H1 (cell line): ENCODE data around the gene CASK. TPM values are rescaled to one million over a fixed set of nuclear protein-coding genes. Genes with fewer than 3 reads are reported as not detected.

Experiments
- CTCF ChIA-PET: fragments of 300-600 bp; sonication (Branson Sonifier 250); formaldehyde crosslinking; loops from one replicate; lab custom pipeline; 2021; ENCODE audit not compliant: partially characterized antibody; lab: Charles Lee
- POLR2A ChIA-PET: fragments of 300-600 bp; sonication (Branson Sonifier 250); formaldehyde crosslinking; loops from one replicate; lab custom pipeline; 2021; ENCODE audit warnings: inconsistent platforms; ENCODE audit not compliant: partially characterized antibody; lab: Charles Lee
- DNase-seq, 2 experiments: peaks; one replicate each; pipeline versions ENCODE4 v3.0.0 to v3.0.0-alpha.2; 2010 to 2022; ENCODE audit warnings: low spot score in 2 of 2, low read depth in 1 of 2, mixed read lengths in 1 of 2
- FAIRE-seq: peaks from 2 replicates; lab custom pipeline; 2011; peaks lifted over from hg19 to GRCh38; lab: Jason Lieb, UNC
- H2AFZ ChIP-seq: 2 replicates; pipeline ENCODE4 v1.8.1; 2012; ENCODE audit warnings: low read length, inconsistent platforms
- H2AK5ac ChIP-seq: 2 replicates; pipeline ENCODE4 v1.6.1; 2013; ENCODE audit warnings: low read depth, low read length
- H2BK120ac ChIP-seq: replicated peaks from 2 replicates; pipeline ENCODE3; 2013; ENCODE audit warnings: low read depth, low read length, inconsistent platforms
- H2BK12ac ChIP-seq: 2 replicates; pipeline ENCODE4 v1.6.1; 2013; ENCODE audit warnings: low read depth, low read length
- H2BK15ac ChIP-seq: 2 replicates; pipeline ENCODE4 v1.6.1; 2013; ENCODE audit warnings: low read length
- H2BK20ac ChIP-seq: 2 replicates; pipeline ENCODE4 v1.6.1; 2013; ENCODE audit warnings: low read length
- H2BK5ac ChIP-seq: 2 replicates; pipeline ENCODE4 v1.6.1; 2013; ENCODE audit warnings: low read depth, low read length
- H3K14ac ChIP-seq: 2 replicates; pipeline ENCODE4 v1.6.1; 2013; ENCODE audit warnings: inconsistent platforms; ENCODE audit not compliant: insufficient read length
- H3K18ac ChIP-seq: 2 replicates; pipeline ENCODE4 v1.6.1; 2013; ENCODE audit warnings: low read length; ENCODE audit errors: extremely low read depth
- H3K23ac ChIP-seq: 2 replicates; pipeline ENCODE4 v1.6.1; 2013; ENCODE audit warnings: inconsistent platforms; ENCODE audit not compliant: insufficient read length
- H3K23me2 ChIP-seq: 2 replicates; pipeline ENCODE4 v1.6.1; 2013; ENCODE audit warnings: low read depth, low read length
- H3K27ac ChIP-seq: 2 replicates; pipeline ENCODE4 v1.6.1; 2011; ENCODE audit warnings: low read depth, low read length, inconsistent platforms
- H3K27me3 ChIP-seq, 4 experiments: replicated peaks in 1 of 4; 1 replicate in 1 of 4; 2 replicates in 3 of 4; pipeline versions ENCODE4 v1.6.1 to v1.8.1; 2011 to 2013; ENCODE audit warnings: low read length in 3 of 4, mild to moderate bottlenecking in 3 of 4, inconsistent platforms in 2 of 4, mixed read lengths in 2 of 4, moderate library complexity in 1 of 4; ENCODE audit not compliant: control insufficient read depth in 3 of 4, insufficient read depth in 3 of 4; ENCODE audit errors: extremely low read depth in 1 of 4
- H3K36me3 ChIP-seq, 4 experiments: 2 replicates each; pipeline versions ENCODE4 v1.6.1 to v1.8.1; 2011 to 2013; ENCODE audit warnings: mild to moderate bottlenecking in 4 of 4, low read length in 3 of 4, moderate library complexity in 2 of 4, control low read depth in 1 of 4, inconsistent platforms in 1 of 4; ENCODE audit not compliant: insufficient read depth in 4 of 4, control insufficient read depth in 2 of 4
- H3K4ac ChIP-seq: replicated peaks from 2 replicates; pipeline ENCODE3; 2013; ENCODE audit warnings: low read length, low read depth, mixed read lengths, inconsistent platforms; ENCODE audit not compliant: insufficient read length
- H3K4me1 ChIP-seq, 4 experiments: replicated peaks in 1 of 4; 1 replicate in 1 of 4; 2 replicates in 3 of 4; pipeline versions ENCODE4 v1.6.1 to v1.8.1; 2011 to 2013; ENCODE audit warnings: low read length in 3 of 4, inconsistent platforms in 2 of 4, mixed read lengths in 1 of 4; ENCODE audit not compliant: insufficient read depth in 4 of 4, control insufficient read depth in 3 of 4
- H3K4me2 ChIP-seq, 2 experiments: 2 replicates each; pipeline versions ENCODE4 v1.6.1 to v1.8.1; 2011 to 2013; ENCODE audit warnings: low read depth in 2 of 2, low read length in 2 of 2, control low read depth in 1 of 2, inconsistent platforms in 1 of 2, mild to moderate bottlenecking in 1 of 2; ENCODE audit not compliant: insufficient read depth in 1 of 2
- H3K4me3 ChIP-seq, 4 experiments: fragments of 200-600, 300-600 bp in 1 of 4; sonication (generic), shearing (Covaris generic), sonication (Bioruptor Twin) in 1 of 4; 2 replicates each; pipeline versions ENCODE4 v1.5.1 to v1.8.1; 2011 to 2016; ENCODE audit warnings: low read length in 4 of 4, low read depth in 3 of 4, control low read depth in 2 of 4, inconsistent platforms in 2 of 4, mild to moderate bottlenecking in 2 of 4, mixed read lengths in 1 of 4, moderate library complexity in 1 of 4; ENCODE audit not compliant: insufficient read depth in 2 of 4; ENCODE audit errors: extremely low read depth in 1 of 4
- H3K56ac ChIP-seq: replicated peaks from 2 replicates; pipeline ENCODE3; 2013; ENCODE audit warnings: low read depth, mild to moderate bottlenecking, mixed read lengths, low read length, inconsistent platforms; ENCODE audit not compliant: insufficient read length
- H3K79me1 ChIP-seq: 2 replicates; pipeline ENCODE4 v1.6.1; 2013; ENCODE audit warnings: low read depth, low read length, control low read depth
- H3K79me2 ChIP-seq, 2 experiments: 2 replicates each; pipeline versions ENCODE4 v1.6.1 to v1.8.1; 2012 to 2013; ENCODE audit warnings: low read length in 2 of 2, mild to moderate bottlenecking in 2 of 2, inconsistent platforms in 1 of 2; ENCODE audit not compliant: insufficient read depth in 2 of 2, control insufficient read depth in 1 of 2
- H3K9ac ChIP-seq, 4 experiments: replicated peaks in 1 of 4; 1 replicate in 1 of 4; 2 replicates in 3 of 4; pipeline versions ENCODE4 v1.6.1 to v1.8.1; 2011 to 2013; ENCODE audit warnings: low read depth in 3 of 4, low read length in 3 of 4, control low read depth in 2 of 4, mild to moderate bottlenecking in 2 of 4, moderate library complexity in 2 of 4, inconsistent platforms in 1 of 4; ENCODE audit errors: extremely low read depth in 1 of 4
- H3K9me3 ChIP-seq, 2 experiments: 2 replicates each; pipeline versions ENCODE4 v1.6.1 to v1.8.1; 2012 to 2013; ENCODE audit warnings: mild to moderate bottlenecking in 2 of 2, moderate library complexity in 2 of 2, control low read depth in 1 of 2, inconsistent platforms in 1 of 2, low read depth in 1 of 2, low read length in 1 of 2, mixed read lengths in 1 of 2; ENCODE audit not compliant: insufficient read depth in 2 of 2
- H4K20me1 ChIP-seq, 2 experiments: replicated peaks in 1 of 2; 2 replicates each; pipeline versions ENCODE3 to v1.8.1; 2011 to 2013; ENCODE audit warnings: inconsistent platforms in 2 of 2, low read length in 2 of 2, mild to moderate bottlenecking in 1 of 2; ENCODE audit not compliant: insufficient read depth in 2 of 2, control insufficient read depth in 1 of 2
- H4K5ac ChIP-seq: 2 replicates; pipeline ENCODE4 v1.6.1; 2013; ENCODE audit warnings: low read length, low read depth, mixed read lengths, inconsistent platforms; ENCODE audit not compliant: insufficient read length
- H4K8ac ChIP-seq: 2 replicates; pipeline ENCODE4 v1.8.0; 2013; ENCODE audit warnings: mild to moderate bottlenecking, moderate library complexity, low read length, inconsistent platforms; ENCODE audit not compliant: insufficient read depth; ENCODE audit errors: extremely low read depth
- H4K91ac ChIP-seq: replicated peaks from 2 replicates; pipeline ENCODE3; 2013; ENCODE audit warnings: low read length, mixed read lengths, inconsistent platforms; ENCODE audit not compliant: insufficient read length
- CBX8 ChIP-seq: fragments of 300-800, 300-1000 bp; sonication (generic); IDR thresholded peaks from 2 replicates; pipeline ENCODE4 v1.7.1; 2016; ENCODE audit warnings: low read depth, low read length, borderline replicate concordance
- CEBPB ChIP-seq: IDR thresholded peaks from 2 replicates; pipeline ENCODE4 v1.6.1; 2012; ENCODE audit warnings: low read depth, low read length
- KDM5A ChIP-seq: fragments of 200-600 bp; IDR thresholded peaks from 2 replicates; pipeline ENCODE4 v1.7.1; 2012; ENCODE audit warnings: mild to moderate bottlenecking, low read length, inconsistent platforms, mixed read lengths
- POLR2A ChIP-seq, 2 experiments: IDR thresholded peaks; 1 replicate in 1 of 2; 2 replicates in 1 of 2; pipeline ENCODE4 v1.6.1; 2011; ENCODE audit warnings: low read depth in 2 of 2, low read length in 2 of 2, mild to moderate bottlenecking in 2 of 2; ENCODE audit errors: control extremely low read depth in 1 of 2
- SRF ChIP-seq: IDR thresholded peaks from 2 replicates; pipeline ENCODE4 v1.6.1; 2011; ENCODE audit warnings: mild to moderate bottlenecking, low read depth, low read length, moderate library complexity
- YY1 ChIP-seq: IDR thresholded peaks from 2 replicates; pipeline ENCODE4 v1.6.1; 2011; ENCODE audit warnings: low read depth, mild to moderate bottlenecking, low read length
- WGBS, 2 experiments: shearing (Covaris generic) in 1 of 2; methylation state at CpG; one replicate each; pipeline versions ENCODE4 v1.1.6 to v1.1.7; 2013 to 2015; ENCODE audit warnings: low lambda C conversion rate in 2 of 2, mixed read lengths in 2 of 2, inconsistent platforms in 1 of 2, low coverage in 1 of 2, missing lambda C conversion rate in 1 of 2; ENCODE audit not compliant: insufficient replicate concordance in 2 of 2, insufficient coverage in 1 of 2, insufficient read length in 1 of 2; ENCODE audit errors: extremely low coverage in 1 of 2, missing lambda C conversion rate in 1 of 2; 5-methylcytosine and 5-hydroxymethylcytosine counted together
- polyA plus RNA-seq, 7 experiments: library from polyadenylated mRNA; depleted of rRNA in 3 of 7; stranded (reverse) in 5 of 7; unstranded in 2 of 7; fragments of >200 nt in 5 of 7; fragments of 200-250 nt in 2 of 7; gene quantifications; 1 replicate in 5 of 7; 2 replicates in 1 of 7; 4 replicates in 1 of 7; pipeline versions ENCODE4 v1.2.1 to v1.2.3, GENCODE V29; 2011 to 2013; ENCODE audit warnings: missing spikeins in 2 of 7, mixed read lengths in 2 of 7
- total RNA-seq: library from RNA; stranded (reverse); fragmentation: NEBNext Ultra II Directional; extraction: Animal tissue kit (Norgen Biotek cat#: 25700); gene quantifications from 2 replicates; pipeline ENCODE4 v1.2.1, GENCODE V29; 2021

CASK gene
- total and polyA plus RNA-seq, 2 of the 8 experiments (the other 6 are each of a cell fraction or from before 2014, with no cell fraction given): 21.6 to 55.1 TPM

DNA sequence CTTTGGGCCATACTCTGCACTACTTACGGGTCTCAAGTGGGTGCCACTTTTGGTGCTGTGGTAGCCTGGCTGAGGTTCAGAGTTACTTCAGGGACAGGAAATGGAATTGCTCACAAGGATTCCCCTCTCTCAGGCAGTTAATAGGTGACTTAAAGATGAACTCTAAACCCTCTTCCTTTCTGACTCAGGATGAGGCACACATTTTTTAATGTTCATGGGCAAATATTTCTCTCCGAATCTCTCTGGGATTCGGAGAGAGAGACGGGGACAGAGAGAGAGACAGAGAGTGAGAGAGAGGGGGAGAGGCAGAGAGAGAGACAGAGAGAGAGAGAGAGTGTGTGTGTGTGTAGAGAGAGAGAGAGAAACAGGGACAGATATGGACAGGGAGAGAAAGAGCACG, 396.4 kb downstream of the CASK start:
- no peak for FAIRE-seq
- ChIA-PET CTCF (no interaction called here), POLR2A (no interaction called here)
- Histone ChIP-seq H2BK5ac (no peak overlapping the region), H3K14ac (no peak overlapping the region), H3K18ac (no peak overlapping the region), H3K27me3 (no peaks in the 10 kb centered on the region), H3K9me3 (no peaks in the 10 kb centered on the region), H2BK12ac (no peak overlapping the region), H2BK15ac (no peak overlapping the region), H3K4me3 (no peak overlapping the region), H3K79me1 (no peaks in the 10 kb centered on the region), H3K9ac (no peak overlapping the region), H2BK20ac (no peak overlapping the region), H3K79me2 (no peaks in the 10 kb centered on the region), H4K91ac (no peak overlapping the region), H3K56ac (no peak overlapping the region), H4K20me1 (no peaks in the 10 kb centered on the region), H3K4ac (no peak overlapping the region), H3K27ac (no peak overlapping the region), H4K8ac (no peak overlapping the region), H2AK5ac (no peak overlapping the region), H3K23ac (no peak overlapping the region), H3K4me2 (no peak overlapping the region), H3K23me2 (no peaks in the 10 kb centered on the region), H4K5ac (no peak overlapping the region), H2BK120ac (no peak overlapping the region), H3K4me1 (no peaks in the 10 kb centered on the region; a peak in 1 of 7 replicates), H2AFZ (no peak overlapping the region), H3K36me3 (peaks cover 0 to 16% (median 3%) of the 10 kb centered on the region in 4 experiments; a peak in 3 of 8 replicates)
- TF ChIP-seq CEBPB (no peak), CBX8 (no peak), KDM5A (no peak), POLR2A (IDR thresholded peaks at IDR 0.05; ENCODE audit: control extremely low read depth in 1 of 2, low read depth in 2 of 2, low read length in 2 of 2) (no peak), SRF (no peak), YY1 (no peak)
- WGBS, 2 experiments: 79% methylated on average over 4 of the region's 5 CpGs; no CpG with 5 or more reads in 1 of the 2 experiments
- DNase-seq: no peak
